Sigmoid colon (tissue), 4 donors: ENCODE data around the gene ECD.

ENCODE experiments used
- EP300 ChIP-seq, 4 donors: sonication (generic); formaldehyde crosslinking; IDR thresholded peaks; one replicate each; pipeline ENCODE4 v1.6.1; 2017; ENCODE audit warnings: antibody characterized with exemption in 4 of 4
- POLR2A ChIP-seq, 2 donors: fragments of 450-650 bp; IDR thresholded peaks; one replicate each; pipeline ENCODE4 v1.6.1; 2016; ENCODE audit warnings: antibody characterized with exemption in 2 of 2, mild to moderate bottlenecking in 2 of 2, moderate library complexity in 2 of 2
- POLR2AphosphoS5 ChIP-seq, 4 donors: sonication (generic); formaldehyde crosslinking; IDR thresholded peaks; one replicate each; pipeline ENCODE4 v1.6.1; 2017; ENCODE audit warnings: antibody characterized with exemption in 4 of 4
- TF ChIP-seq, protein P1 (sequence below), 4 experiments: fragments of 450-650 bp in 3 of 4; fragments of 200-600 bp in 1 of 4; IDR thresholded peaks; one replicate each; pipeline ENCODE4 v1.5.1; 2016 to 2019; ENCODE audit warnings: antibody characterized with exemption in 4 of 4, mild to moderate bottlenecking in 3 of 4, moderate library complexity in 2 of 4

GRCh38 chr10:73084209-73084608, 83.6 kb downstream of the ECD start:
- TF ChIP-seq POLR2A (IDR thresholded peaks at IDR 0.05) (no peak), POLR2AphosphoS5 (IDR thresholded peaks at IDR 0.05) (no peak), EP300 (IDR thresholded peaks at IDR 0.05) (no peak)
- TF ChIP-seq, protein P1, sequence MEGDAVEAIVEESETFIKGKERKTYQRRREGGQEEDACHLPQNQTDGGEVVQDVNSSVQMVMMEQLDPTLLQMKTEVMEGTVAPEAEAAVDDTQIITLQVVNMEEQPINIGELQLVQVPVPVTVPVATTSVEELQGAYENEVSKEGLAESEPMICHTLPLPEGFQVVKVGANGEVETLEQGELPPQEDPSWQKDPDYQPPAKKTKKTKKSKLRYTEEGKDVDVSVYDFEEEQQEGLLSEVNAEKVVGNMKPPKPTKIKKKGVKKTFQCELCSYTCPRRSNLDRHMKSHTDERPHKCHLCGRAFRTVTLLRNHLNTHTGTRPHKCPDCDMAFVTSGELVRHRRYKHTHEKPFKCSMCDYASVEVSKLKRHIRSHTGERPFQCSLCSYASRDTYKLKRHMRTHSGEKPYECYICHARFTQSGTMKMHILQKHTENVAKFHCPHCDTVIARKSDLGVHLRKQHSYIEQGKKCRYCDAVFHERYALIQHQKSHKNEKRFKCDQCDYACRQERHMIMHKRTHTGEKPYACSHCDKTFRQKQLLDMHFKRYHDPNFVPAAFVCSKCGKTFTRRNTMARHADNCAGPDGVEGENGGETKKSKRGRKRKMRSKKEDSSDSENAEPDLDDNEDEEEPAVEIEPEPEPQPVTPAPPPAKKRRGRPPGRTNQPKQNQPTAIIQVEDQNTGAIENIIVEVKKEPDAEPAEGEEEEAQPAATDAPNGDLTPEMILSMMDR (IDR thresholded peaks at IDR 0.05): no peak
